Calu3 (cell line): ENCODE measurements around the gene EHBP1. TPM values are rescaled to one million over a fixed set of nuclear protein-coding genes. Genes with fewer than 3 reads are reported as not detected.

Experiments
- BruUV-seq: library from RNA; stranded (reverse); fragments of 400-500 nt; replicated peaks from 2 replicates; lab custom pipeline; 2021; lab: Mats Ljungman, UMichigan
- CTCF ChIA-PET: fragments of 300-600 bp; sonication (Branson Sonifier 250); formaldehyde crosslinking; loops from one replicate; lab custom pipeline; 2022; ENCODE audit warnings: antibody characterized with exemption; lab: Charles Lee
- DNase-seq: peaks from one replicate; pipeline ENCODE4 v3.0.0; 2022
- H3K27ac Mint-ChIP-seq: one replicate; pipeline ENCODE4 v1.8.0; 2022; ENCODE audit warnings: mixed read lengths; ENCODE audit not compliant: unreplicated experiment
- H3K27me3 Mint-ChIP-seq: one replicate; pipeline ENCODE4 v1.8.0; 2022; ENCODE audit warnings: mixed read lengths; ENCODE audit not compliant: unreplicated experiment
- H3K36me3 Mint-ChIP-seq: one replicate; pipeline ENCODE4 v1.8.0; 2022; ENCODE audit warnings: mild to moderate bottlenecking, moderate library complexity, mixed read lengths; ENCODE audit not compliant: insufficient read depth, unreplicated experiment
- H3K4me1 Mint-ChIP-seq: one replicate; pipeline ENCODE4 v1.8.0; 2022; ENCODE audit warnings: mild to moderate bottlenecking, low read depth, mixed read lengths; ENCODE audit not compliant: unreplicated experiment
- H3K4me3 Mint-ChIP-seq: one replicate; pipeline ENCODE4 v1.8.0; 2022; ENCODE audit warnings: mild to moderate bottlenecking, low read depth, moderate library complexity, mixed read lengths; ENCODE audit not compliant: unreplicated experiment
- H3K9me3 Mint-ChIP-seq: one replicate; pipeline ENCODE4 v1.8.0; 2022; ENCODE audit warnings: low read depth, mixed read lengths; ENCODE audit not compliant: unreplicated experiment
- intact Hi-C: fragments of 100-400 bp; cut with micrococcal nuclease; formaldehyde crosslinking; loops from one replicate; pipeline ENCODE4 v1.10.0; 2022; ENCODE audit not compliant: unreplicated experiment
- total RNA-seq: library from RNA; stranded (reverse); gene quantifications from 2 replicates; pipeline ENCODE4 v1.2.3, GENCODE V29; 2022
- TF ChIP-seq, protein P1 (sequence below): fragments of 200-600 bp; IDR thresholded peaks from one replicate; pipeline ENCODE4 v1.8.0; 2022; ENCODE audit warnings: antibody characterized with exemption; ENCODE audit not compliant: unreplicated experiment

Gene EHBP1
- total RNA-seq, 1 experiment from 2014 or later: 82.9 TPM

DNA sequence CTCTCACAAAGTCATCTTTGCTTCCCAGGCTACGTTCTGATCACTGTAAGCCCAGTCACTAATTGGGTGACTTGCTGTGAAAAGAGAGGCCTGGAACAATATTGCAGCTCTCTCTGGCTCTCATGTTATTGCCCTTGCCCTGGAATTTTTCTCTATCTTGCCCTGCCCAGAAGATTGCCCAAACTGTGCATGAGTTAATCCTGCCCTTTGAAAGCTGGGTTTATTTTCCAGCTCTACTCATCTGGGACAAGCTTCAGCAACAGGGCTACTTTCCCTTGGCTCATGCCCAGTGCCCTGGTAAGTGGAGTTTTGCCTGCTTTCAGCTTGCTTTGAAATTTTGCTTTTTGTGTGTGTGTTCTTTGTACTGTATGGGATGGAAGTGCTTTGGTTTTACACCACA, 6.9 kb upstream of the EHBP1 start:
- no peak for DNase-seq
- no peak overlapping the region for H3K27ac Mint-ChIP-seq
- BruUV-seq: no TSS peak
- no peak overlapping the region for H3K4me3 Mint-ChIP-seq
- TF ChIP-seq, protein P1, sequence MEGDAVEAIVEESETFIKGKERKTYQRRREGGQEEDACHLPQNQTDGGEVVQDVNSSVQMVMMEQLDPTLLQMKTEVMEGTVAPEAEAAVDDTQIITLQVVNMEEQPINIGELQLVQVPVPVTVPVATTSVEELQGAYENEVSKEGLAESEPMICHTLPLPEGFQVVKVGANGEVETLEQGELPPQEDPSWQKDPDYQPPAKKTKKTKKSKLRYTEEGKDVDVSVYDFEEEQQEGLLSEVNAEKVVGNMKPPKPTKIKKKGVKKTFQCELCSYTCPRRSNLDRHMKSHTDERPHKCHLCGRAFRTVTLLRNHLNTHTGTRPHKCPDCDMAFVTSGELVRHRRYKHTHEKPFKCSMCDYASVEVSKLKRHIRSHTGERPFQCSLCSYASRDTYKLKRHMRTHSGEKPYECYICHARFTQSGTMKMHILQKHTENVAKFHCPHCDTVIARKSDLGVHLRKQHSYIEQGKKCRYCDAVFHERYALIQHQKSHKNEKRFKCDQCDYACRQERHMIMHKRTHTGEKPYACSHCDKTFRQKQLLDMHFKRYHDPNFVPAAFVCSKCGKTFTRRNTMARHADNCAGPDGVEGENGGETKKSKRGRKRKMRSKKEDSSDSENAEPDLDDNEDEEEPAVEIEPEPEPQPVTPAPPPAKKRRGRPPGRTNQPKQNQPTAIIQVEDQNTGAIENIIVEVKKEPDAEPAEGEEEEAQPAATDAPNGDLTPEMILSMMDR: no peak
- no peaks in the 10 kb centered on the region for H3K27me3 Mint-ChIP-seq
- intact Hi-C loops: no loop called here
- H3K4me1 Mint-ChIP-seq: no peaks in the 10 kb centered on the region
- H3K36me3 Mint-ChIP-seq: no peaks in the 10 kb centered on the region
- H3K9me3 Mint-ChIP-seq: no peaks in the 10 kb centered on the region
- CTCF ChIA-PET: no interaction called here

DNA sequence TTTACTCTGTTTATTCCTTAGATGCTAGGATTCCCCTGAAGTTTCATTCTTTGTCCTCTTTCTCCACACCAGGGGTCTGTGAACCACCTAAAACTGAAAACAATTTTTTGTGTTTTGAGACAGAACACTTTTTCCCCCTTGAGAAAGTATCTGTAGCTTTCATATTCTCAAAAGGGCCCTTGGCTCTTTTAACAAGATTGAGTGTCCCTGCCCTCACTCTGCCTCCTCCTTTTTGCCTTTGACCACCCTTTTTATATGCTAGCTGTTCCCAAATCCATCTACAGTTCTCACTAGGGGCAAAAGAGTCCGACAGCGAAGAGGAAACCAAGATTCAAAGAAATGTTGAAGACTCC, 883 bp upstream of the EHBP1 start:
- TF ChIP-seq, protein P1: no peak
- H3K9me3 Mint-ChIP-seq: peaks cover 5% of the 10 kb centered on the region
- H3K36me3 Mint-ChIP-seq: peaks cover 37% of the 10 kb centered on the region
- H3K4me1 Mint-ChIP-seq: peaks cover 35% of the 10 kb centered on the region
- no peak for DNase-seq
- intact Hi-C loops: loop anchor here (5.0 kb wide), 2 partner anchors 63 to 247 kb away; no protein-coding TSS in a partner anchor
- BruUV-seq: no TSS peak
- H3K27ac Mint-ChIP-seq: peak overlapping the region; percentile 69
- H3K4me3 Mint-ChIP-seq: peak overlapping the region; percentile 87
- H3K27me3 Mint-ChIP-seq: no peaks in the 10 kb centered on the region
- CTCF ChIA-PET: interaction anchor here (0.6 to 2.2 kb wide), 4 partner anchors 14 to 248 kb away, joined by 3 to 11 read pairs (median 4); no protein-coding TSS in a partner anchor

DNA sequence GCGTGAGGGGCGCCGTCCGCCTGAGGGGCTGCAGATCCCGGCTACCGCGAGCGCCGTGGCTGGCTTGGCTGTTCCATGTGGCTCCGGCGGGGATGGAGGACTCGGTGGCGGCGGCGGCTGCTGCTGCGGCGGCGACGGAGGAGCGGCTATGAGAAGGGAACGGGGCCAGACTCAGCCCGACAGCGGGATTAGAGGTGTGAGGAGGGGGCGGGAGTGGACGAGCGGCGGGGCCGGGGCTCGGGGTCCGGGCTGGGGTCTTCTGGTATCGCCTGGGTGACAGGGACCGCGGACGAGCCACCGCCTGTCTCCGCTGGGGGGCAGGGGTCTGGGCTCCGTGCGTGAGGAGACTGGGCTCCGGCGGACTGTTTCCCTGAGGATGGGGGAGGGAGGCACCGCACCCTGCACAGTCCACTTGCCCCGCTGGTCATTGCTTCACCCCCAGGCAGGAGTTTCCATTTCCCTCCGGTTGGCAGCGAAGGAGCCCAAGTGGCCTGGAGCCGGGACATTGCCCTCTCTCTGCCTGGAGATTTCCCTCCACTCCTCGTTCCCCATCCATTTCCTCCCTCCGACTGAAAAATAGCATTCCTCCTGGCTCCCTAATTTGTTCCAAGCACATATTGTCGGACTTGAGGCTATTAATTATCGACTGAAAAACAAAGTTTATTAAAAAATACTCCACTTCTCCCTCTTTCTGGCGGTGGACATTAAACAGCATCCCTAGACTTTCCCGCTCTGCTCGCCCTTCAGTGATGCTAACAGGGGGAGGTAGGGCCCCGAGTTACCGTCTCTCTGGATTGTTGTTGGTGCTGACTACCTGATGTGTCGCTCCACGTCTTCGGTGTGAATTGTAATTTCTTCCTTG, 577 bp downstream of the EHBP1 start:
- TF ChIP-seq, protein P1: peak; percentile 53
- peaks cover 37% of the 10 kb centered on the region for H3K36me3 Mint-ChIP-seq
- peaks cover 35% of the 10 kb centered on the region for H3K4me1 Mint-ChIP-seq
- H3K4me3 Mint-ChIP-seq: peak overlapping the region; percentile 87
- intact Hi-C loops: loop anchor here (2.0 to 5.0 kb wide), 3 partner anchors 61 to 249 kb away; no protein-coding TSS in a partner anchor
- CTCF ChIA-PET: interaction anchor here (1.0 to 2.2 kb wide), 3 partner anchors 128 to 249 kb away, joined by 4 to 11 read pairs (median 6); no protein-coding TSS in a partner anchor
- H3K9me3 Mint-ChIP-seq: peaks cover 5% of the 10 kb centered on the region
- BruUV-seq: no TSS peak
- no peaks in the 10 kb centered on the region for H3K27me3 Mint-ChIP-seq
- peak overlapping the region; percentile 69 for H3K27ac Mint-ChIP-seq
- DNase-seq: peak; percentile 76

DNA sequence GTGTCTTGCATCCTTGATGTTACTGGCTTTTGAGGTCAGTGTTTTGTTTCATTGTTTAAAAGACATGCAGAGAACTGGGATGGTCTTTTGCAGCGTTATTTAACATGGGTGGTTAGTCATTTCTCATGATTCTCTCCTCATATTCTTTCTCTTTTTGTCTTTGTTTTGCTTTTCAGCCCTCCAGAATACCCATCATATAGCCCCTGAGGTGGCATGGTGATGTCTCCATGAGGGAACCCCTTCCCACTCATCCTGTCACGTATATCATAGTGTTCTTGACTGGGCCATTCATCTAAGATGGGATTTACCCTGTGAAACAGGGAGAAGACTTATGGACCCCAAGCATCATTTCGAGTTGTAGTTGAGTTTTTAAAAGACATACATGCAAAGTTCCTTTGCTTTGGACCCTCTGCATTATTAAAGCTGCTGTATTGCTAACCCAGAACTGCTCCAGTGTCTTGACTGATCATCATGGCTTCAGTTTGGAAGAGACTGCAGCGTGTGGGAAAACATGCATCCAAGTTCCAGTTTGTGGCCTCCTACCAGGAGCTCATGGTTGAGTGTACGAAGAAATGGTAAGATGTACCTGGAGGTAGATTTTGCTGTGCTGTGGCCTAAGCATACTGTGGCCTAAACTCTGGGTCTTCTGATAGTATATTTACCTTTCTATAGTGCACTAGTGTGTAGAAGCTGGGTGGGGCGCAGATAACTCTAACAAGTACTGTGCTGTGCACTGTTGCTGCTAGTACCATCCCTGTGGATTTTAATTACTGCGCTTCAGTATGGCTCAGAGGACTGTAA, 1.4 kb downstream of the EHBP1 start:
- peak overlapping the region; percentile 87 for H3K4me3 Mint-ChIP-seq
- H3K36me3 Mint-ChIP-seq: peaks cover 37% of the 10 kb centered on the region
- no peak for DNase-seq
- intact Hi-C loops: loop anchor here (2.0 to 5.0 kb wide), 3 partner anchors 60 to 250 kb away; no protein-coding TSS in a partner anchor
- BruUV-seq: no TSS peak
- TF ChIP-seq, protein P1: no peak
- CTCF ChIA-PET: interaction anchor here (0.6 kb wide), 1 partner anchor 719 kb away, joined by 3 read pairs; no protein-coding TSS in a partner anchor
- H3K27ac Mint-ChIP-seq: peak overlapping the region; percentile 69
- H3K27me3 Mint-ChIP-seq: no peaks in the 10 kb centered on the region
- peaks cover 5% of the 10 kb centered on the region for H3K9me3 Mint-ChIP-seq
- H3K4me1 Mint-ChIP-seq: peaks cover 35% of the 10 kb centered on the region
